Bladder microvascular endothelial cell (primary cell): ENCODE measurements around the gene MISP3. TPM values are rescaled to one million over a fixed set of nuclear protein-coding genes. Genes with fewer than 3 reads are reported as not detected.

Experiments
- total RNA-seq: library from RNA; depleted of rRNA; stranded (reverse); fragments of >200 nt; gene quantifications from 2 replicates; pipeline ENCODE4 v1.2.3, GENCODE V29; 2014

Gene MISP3
- 0.16 and 0.19 TPM in 2 replicates for total RNA-seq

DNA sequence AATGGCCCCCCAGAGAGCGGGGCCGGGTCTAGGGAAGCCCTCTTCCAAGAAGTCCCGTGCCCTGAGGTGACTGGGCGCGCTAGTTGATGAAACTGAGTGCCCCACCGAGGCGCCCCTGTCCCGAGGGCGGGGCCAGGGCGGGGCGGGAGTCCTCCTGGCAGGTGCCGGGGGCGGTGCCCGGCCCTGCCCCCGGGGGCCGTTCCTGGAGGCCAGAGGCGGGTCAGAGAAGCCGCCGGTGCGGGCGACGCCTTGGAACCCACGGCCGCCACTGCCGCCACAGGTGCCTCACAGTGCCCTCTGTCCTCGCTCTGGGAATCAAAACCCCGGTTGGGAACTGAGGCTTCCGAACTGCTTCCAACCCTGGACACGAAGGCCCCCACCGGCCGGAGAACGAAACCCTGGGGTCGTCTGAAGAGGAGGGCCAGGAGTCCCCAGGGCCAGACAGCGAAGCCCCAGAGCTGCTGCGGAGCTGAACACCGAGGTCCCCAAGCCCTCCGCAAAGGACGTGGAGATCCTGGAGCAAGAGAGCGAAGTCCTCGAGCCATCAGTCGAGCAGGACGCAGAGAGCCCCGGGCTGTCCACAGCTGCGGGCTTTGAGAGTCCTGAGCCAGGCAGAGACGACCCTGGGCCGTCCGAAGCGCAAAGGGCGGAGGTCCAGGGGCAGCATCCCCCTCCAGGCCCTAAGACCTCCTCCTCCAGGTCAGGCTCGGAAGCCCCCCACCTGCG is at the start of gene MISP3:
Gene MISP3 (plus strand): TSS at position 252 of the 726 bp plus-strand sequence. CDS start 524 bp downstream, outside the sequence.

DNA sequence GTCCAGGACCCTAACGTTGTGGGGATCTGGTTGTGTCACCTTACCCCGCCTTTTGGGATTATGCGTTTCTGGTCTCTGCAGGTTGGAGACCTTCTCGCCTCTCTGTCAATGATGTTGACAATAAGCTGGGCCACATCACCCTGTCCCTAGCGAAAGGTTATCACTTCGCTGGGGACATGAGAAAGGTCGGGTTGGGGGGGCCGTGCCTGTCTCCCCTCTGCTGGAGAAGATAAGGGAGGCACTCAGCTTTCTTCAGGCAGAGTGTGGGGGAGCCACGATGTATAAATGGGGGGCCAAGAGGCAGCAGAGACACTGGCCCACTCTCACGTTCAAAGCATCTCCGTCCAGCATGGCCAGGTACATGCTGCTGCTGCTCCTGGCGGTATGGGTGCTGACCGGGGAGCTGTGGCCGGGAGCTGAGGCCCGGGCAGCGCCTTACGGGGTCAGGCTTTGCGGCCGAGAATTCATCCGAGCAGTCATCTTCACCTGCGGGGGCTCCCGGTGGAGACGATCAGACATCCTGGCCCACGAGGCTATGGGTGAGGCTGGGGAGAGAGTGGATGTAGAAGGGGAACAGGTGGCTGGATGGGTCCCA is 44.6 kb upstream of the MISP3 start, which contains the start of gene RLN3:
Gene RLN3 (plus strand): TSS at position 293 of the 595 bp plus-strand sequence. CDS start 57 bp downstream, at position 350.

DNA sequence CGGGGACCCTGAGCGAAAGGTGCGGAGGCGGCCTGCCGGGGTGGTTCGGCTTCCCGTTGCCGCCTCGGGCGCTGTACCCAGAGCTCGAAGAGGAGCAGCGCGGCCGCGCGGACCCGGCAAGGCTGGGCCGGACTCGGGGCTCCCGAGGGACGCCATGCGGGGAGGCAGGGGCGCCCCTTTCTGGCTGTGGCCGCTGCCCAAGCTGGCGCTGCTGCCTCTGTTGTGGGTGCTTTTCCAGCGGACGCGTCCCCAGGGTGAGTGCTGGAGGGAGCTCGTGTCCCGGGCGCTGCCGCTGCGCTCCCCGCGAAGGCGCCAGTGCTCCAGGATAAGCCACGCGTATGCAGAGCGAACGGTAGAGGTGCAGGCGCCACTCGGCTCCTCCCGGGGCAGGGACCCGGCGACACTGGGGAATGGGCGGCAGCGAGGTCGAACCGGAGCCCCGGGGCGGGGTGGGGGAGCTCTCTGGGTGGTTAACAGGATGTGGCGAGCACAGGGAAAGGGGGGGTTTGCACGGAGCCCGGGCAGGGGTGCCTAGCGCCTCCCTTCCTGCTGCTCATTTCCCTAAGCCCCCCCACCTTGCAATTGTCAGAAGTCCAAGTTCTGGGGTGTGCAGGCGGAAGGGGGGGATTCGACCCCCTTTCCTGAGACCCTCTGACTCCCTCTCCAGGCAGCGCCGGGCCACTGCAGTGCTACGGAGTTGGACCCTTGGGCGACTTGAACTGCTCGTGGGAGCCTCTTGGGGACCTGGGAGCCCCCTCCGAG is 40.7 kb upstream of the MISP3 start, which contains the start of gene IL27RA:
Gene IL27RA (plus strand): TSS at position 44 of the 762 bp plus-strand sequence. CDS start 111 bp downstream, at position 155.

DNA sequence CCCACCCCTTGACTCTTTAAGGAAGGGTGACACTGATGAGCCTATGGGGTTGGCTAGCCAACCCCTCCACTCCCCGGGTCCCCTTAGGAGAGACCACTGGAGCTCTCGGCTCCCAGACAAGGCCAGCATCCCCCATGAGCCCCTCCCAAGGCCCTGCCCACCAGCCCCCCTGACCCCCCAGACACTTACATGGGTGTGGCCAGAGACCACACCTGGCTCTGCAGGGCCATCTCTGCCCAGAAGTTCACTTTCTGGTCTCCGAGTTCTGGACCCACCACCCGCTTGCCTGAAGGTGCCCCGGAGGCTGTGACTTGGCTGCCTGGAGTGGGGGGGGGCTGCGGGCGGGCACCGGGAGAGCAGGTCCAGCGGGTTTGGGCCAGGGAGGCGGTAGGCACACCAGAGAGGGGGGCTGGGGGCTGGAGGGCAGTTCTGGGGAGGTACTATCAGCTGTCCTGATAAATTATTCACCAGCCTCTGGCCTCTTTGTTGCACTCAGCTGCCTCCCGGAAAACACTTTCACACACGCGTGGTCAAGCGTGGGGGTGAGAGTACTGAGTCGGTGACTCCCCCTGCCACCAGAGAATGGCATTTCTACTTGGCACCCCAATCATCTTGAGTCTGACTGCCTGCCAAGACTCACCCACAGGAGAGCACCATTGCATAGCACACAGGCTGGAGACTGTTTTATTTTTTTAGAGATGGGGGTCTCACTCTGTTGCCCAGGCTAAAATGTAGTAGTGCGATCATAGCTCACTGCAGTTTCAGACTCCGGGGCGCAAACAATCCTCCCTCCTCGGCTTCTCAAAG is 10.6 kb upstream of the MISP3 start, which contains the start of gene PALM3:
Gene PALM3 (minus strand): TSS at position 326 of the 807 bp plus-strand sequence. CDS start 96 bp downstream, at position 230.

DNA sequence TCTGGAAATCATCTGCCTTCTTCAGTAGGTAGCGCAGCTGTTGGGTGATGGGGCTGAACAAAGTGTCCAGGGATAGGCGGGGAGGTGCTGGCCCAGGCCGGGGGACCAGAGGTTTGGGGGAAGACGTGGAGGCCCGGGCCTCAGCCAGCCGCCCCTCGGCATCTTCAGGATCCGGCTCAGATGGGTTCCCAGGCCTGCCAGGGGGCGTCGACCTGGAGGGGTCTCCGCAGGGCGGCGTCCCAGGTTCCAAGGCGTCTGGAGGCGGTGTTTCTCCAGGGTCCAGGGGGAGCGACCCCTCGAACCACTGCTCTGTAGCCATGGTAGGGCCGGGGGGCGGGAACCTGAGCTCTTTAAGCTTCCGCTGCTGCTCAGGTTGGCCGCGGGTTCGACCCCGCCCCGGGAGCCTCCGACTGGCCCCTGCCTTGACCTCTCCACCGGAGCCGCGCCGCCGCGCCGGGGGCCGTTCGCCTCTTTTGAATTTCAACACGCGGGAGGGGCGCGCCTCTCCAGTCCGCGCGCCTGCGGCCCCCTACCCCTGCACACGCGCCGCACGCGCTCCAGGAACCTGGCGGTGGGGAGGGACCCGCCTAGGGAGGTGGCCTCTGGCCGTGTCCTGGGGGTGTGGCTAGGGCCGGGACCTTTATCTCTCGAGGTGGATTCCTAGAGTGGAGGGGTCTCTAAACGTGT is 12.9 kb downstream of the MISP3 start, which contains the start of gene C19orf67:
Gene C19orf67 (minus strand): TSS at position 475 of the 687 bp plus-strand sequence. CDS start 156 bp downstream, at position 319.

DNA sequence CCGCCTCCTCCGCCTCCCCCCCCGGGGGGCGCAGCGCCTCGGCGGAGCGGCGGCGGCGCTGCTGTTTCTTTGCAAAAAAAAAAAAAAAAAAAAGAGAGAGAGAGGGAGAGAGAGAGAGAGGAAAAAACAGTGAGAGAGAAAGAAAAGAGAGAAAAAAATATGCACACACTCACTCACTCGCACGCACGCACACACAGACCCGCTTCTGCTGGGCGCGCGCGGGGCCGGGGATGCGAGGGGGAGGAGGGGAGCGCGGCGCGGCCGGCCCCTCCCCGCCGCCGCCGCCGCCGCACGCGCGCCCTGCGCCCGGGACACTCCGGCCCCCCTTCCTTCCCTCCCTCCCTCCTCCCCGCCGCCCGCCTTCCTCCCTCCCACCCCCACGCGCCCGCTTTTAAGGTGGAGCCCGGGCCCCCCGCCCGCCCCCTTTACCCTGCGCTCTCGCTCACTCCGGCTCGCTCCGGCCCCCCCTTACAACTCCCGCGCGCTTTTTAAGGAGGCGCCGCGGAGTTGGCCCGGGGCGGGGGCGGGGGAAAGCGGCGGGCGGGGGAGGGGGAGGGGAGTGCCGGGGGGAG is 18.0 kb downstream of the MISP3 start, which contains the start of gene SAMD1:
Gene SAMD1 (minus strand): TSS at position 243 of the 572 bp plus-strand sequence.

DNA sequence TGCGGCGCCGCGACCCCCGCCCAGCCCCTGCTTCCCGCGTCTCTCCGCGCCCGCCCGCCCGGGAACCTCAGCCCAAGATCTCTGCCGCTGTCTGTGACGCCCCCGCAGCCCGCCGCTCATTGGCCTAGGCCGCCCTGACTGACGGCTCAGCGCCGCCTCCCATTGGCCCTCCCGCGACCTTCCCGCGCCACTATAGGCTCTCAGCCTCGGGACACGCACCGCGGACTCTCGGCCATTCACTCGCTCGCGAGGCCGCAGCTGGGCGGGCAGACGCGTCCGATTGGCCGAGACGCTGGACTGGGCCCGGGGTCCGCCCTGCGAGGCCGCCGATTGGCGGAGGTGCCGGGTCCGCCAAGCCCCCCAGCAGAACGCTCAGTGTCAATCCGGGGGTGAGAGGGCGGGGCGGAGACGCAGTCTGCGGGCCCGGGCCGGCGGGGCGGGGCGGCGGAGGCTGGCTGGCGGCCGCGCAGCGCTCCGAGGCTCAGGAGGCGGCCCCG is 45.1 kb downstream of the MISP3 start, which contains the start of gene PRKACA:
Gene PRKACA (minus strand): TSS at position 95 of the 497 bp plus-strand sequence. CDS start 215 bp downstream, outside the sequence.

Other genes starting within 250 kb of the MISP3 start
- gene NANOS3, start 195.7 kb upstream of the MISP3 start, total RNA-seq: 0.94 TPM in 1 of 2 replicates, not detected in the other
- 0.63 and 0.97 TPM in 2 replicates for gene BRME1, start 166.7 kb upstream of the MISP3 start, total RNA-seq
- gene CC2D1A, start 166.6 kb upstream of the MISP3 start, total RNA-seq: 6.3 and 10.1 TPM in 2 replicates
- 0.13 and 0.16 TPM in 2 replicates for gene PODNL1, start 134.4 kb upstream of the MISP3 start, total RNA-seq
- gene DCAF15, start 120.3 kb upstream of the MISP3 start, total RNA-seq: 11.3 and 15.8 TPM in 2 replicates
- gene RFX1, start 66.5 kb upstream of the MISP3 start, total RNA-seq: 1.6 and 6.4 TPM in 2 replicates
- gene RLN3, start 44.6 kb upstream of the MISP3 start, total RNA-seq: not detected in 2 replicates
- gene IL27RA, start 41.0 kb upstream of the MISP3 start, total RNA-seq: 4.2 and 7.8 TPM in 2 replicates
- gene PALM3, start 10.7 kb upstream of the MISP3 start, total RNA-seq: not detected in 2 replicates
- gene C19orf67, start 13.0 kb downstream of the MISP3 start, total RNA-seq: not detected in 2 replicates
- gene SAMD1, start 18.0 kb downstream of the MISP3 start, total RNA-seq: 13.8 and 20.6 TPM in 2 replicates
- gene PRKACA, start 45.0 kb downstream of the MISP3 start, total RNA-seq: 36.1 and 76.5 TPM in 2 replicates
- 12.7 and 18.3 TPM in 2 replicates for gene ASF1B, start 63.8 kb downstream of the MISP3 start, total RNA-seq
- 0.65 and 10.7 TPM in 2 replicates for gene ADGRL1, start 133.4 kb downstream of the MISP3 start, total RNA-seq